ENCODE measurements around the gene NSD2.

DNA sequence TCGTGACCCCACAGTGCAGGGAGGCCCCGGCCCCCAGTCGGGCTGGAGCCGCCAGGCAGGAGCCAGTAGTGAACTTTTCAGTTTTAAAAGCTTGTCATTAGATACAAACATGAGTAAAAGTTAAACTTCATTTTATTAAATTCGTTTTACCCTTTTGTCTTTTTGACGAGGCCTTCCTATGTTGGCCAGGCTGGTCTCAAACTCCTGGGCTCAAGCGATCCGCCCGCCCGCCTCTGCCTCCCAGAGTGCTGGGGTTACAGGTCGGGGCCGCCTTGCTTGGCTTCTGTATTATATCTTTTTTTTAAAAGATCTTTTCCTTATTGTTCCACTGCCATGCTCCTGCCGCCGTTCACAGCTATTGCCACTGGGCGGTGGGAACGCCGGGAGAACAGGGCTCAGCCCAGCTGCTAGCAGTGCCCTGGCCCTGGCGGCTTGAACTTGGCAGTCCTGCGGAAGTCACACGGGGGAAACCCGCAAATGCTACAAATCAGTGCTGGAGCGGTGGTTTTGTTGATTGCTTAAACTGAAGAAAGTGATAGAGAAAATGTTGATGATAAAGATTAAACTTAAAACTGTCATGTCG is 138.5 kb downstream of the NSD2 start:
- TF ChIP-seq PCBP2 (IDR thresholded peaks at IDR 0.05; ENCODE audit: low read depth, low read length, poor library complexity, severe bottlenecking) (no peak), HDGF (IDR thresholded peaks at IDR 0.05) (no peak), ETS2 (tag; IDR thresholded peaks at IDR 0.05; ENCODE audit: borderline replicate concordance, poor library complexity, severe bottlenecking) (no peak)

Measured in K562 (cell line).